KBM-7 (cell line): ENCODE data around the gene ZNF480.
"Not testable (repeated sequence)": the region's sequence is repeated elsewhere in the genome, so short reads cannot be mapped to it uniquely, and the experiment has no call there.

Experiments
- DNase-seq: peaks from one replicate; pipeline ENCODE4 v3.0.0-alpha.2; 2015
- in situ Hi-C: fragments of 300-500 bp; cut with MboI; formaldehyde crosslinking; loops from 2 replicates; pipeline ENCODE4 v1.14.3; 2020; ENCODE audit warnings: low sequenced_read_pairs, low pct_unique_long_range_greater_than_20kb, mixed read lengths

The ZNF480 gene

GRCh38 chr19:52296773-52297600 is at the start of gene ZNF480:
TSS of gene ZNF480 (plus strand) at chr19:52297169. CDS start at chr19:52300413, 3,244 bp downstream.
- DNase-seq = peak; percentile 72
- in situ Hi-C loops = no loop called here

- DNase-seq = peak; percentile 41
- in situ Hi-C loops = no loop called here
Measured at GRCh38 chr19:52248241-52248640, 48.7 kb upstream of the ZNF480 start.

DNA sequence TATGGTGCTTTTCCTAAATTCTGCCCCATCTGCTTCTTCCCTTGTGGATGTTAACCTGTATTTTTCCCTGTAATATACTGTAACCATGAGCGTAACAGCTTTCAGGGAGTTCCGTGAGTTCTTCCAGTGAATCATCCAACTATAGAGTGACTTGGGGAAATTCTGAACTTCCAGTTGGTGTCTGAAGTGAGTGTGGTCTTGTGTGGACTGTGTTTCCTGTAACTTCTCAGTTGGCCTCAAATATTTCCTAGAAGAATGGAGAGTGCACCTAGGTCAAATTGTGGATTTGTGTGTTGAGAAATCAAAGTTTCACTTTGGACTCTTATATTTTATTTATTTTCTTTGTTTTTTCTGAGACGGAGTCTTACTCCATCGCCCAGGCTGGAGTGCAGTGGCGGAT is 38.5 kb upstream of the ZNF480 start:
- no peak for DNase-seq
- in situ Hi-C loops = no loop called here

DNA sequence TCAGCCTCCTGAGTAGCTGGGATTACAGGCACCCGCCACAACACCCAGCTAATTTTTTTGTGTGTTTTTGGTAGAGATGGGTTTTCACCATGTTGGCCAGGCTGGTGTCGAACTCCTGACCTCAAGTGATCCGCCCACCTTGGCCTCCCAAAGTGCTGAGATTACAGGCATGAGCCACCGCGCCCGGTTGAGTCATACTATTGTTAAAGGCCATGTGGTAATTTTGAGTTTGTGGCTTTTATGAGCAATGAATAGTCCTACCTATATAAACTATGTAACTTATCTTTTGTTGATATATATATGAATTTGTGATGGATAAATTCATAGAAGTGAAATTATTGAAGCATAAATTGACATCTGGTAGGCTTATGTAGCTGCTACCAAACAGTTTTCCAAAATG is 31.4 kb upstream of the ZNF480 start:
- in situ Hi-C loops, DNase-seq: not testable (repeated sequence)

DNA sequence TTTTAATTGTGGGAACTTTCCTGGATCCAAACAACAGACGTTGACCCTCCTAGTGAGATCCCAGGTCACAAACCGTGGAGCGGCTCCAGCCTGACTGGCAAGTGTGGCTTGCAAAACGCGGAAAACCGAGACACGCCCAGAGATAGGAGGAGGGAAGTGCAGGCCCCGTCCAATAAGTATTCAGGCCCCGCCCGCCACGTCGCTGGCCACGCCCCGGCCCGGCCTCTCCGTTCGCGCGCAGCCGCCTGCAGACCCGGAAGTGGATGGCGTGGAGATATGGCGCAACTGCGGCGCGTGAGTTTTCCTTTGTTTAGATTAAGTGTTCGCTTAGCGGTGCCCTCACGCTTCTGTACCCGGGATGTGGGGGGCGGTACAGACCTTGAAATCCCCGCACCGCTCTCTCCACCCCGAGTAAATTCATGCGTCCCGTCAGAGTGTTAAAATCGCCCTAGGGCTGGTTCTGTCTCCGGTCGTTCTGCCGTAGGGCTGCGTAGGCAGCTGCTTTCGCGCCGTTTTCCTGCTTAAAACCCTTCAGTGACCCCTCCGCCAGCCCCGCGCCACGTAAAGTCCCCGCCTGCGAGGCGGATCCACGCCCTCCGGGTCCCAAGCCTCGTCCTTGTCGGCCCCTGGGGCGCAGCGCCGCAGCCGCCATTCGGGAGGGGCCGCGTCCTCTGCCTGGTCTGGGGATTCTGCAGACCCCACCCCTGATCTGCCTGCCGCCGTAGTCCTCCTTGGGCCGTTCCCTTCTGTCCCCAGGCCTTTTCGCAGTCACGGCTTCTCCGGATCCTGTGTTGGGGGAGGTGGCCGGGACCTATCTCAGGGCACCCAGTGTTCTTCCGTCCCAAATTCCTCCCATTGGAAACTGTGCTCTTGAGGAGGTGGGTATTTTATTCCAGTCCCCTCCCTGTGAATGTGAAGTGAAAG is 27.4 kb upstream of the ZNF480 start, which contains the start of gene ZNF766:
Gene ZNF766, plus strand, starts transcription at position 250 of the 924 bp plus-strand sequence. Its CDS starts 27 bp downstream, at position 277.
- DNase-seq = peak; percentile 97
- in situ Hi-C loops = no loop called here

DNA sequence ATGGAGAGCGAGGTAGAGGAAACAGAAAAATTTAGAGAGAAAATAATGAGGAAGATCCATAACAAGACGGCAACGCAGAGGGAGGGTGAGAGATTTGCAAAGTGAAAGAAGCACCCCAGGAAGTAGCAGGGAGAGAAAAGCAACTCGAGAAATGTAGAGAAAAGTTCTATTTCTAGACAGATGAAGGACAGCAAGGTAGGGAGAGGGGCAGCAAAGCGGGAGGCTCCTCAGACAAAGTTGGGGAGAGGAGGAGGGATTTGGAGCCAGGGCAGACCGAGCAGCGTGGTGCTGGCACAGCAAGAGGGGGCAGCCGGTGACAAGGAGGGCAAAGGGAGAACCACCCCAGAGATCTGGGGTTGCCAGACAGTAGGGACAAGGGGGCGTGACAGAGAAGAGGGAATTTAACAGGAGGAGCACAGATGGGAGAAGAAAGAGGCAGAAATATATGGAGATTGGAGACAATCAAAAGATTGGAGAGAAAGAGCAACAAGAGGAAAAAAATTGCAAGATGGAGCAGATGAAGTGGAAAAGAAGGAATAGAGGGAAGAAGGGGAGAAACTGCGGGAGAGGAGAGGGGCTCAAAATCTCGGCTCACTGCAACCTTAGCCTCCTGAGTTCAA is 26.6 kb upstream of the ZNF480 start:
- in situ Hi-C loops = no loop called here
- peak; percentile 37 for DNase-seq

DNA sequence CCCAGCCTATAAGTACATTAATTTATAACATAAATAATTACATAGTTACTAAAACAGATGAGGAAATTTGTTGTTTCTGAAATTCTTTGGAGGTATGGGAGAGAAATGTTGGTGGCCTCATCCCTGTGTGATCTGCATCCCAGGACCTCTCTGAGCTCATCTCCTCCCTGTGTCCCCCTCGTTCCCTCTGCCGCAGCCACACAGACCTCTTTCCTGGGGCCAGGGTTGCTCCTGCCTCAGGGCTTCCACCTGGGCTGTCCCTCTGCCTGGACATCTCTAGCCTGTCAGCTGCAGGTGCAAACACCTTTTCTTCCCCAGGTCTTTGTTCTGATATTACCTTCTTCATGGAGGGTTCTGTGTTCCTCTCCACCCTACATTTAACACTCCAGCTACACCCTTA is 23.7 kb upstream of the ZNF480 start:
- no peak for DNase-seq
- in situ Hi-C loops = no loop called here

- in situ Hi-C loops = no loop called here
- DNase-seq = no peak
Measured at GRCh38 chr19:52274191-52274590, 22.8 kb upstream of the ZNF480 start.

GRCh38 chr19:52275988-52276387 is 21.0 kb upstream of the ZNF480 start:
- DNase-seq = no peak
- in situ Hi-C loops = no loop called here

GRCh38 chr19:52277471-52277870 is 19.5 kb upstream of the ZNF480 start:
- in situ Hi-C loops = no loop called here
- no peak for DNase-seq

DNA sequence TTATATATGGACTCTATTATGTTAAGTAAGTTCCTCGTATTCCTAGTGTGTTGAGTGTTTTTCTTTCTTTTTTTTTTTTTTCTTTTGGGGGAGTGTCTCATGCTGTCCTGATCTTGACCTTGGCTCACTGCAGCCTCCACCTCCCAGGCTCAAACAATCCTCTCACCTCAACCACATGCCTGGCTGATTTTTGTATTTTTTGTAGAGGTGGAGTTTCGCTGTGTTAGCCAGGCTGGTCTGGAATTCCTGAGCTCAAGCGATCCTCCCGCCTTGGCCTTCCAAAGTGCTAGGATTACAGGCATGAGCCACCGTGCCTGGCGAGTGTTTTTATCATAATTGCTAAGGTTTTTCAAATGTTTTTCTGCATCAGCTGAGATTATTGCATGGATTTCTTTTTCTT is 10.7 kb upstream of the ZNF480 start:
- in situ Hi-C loops = no loop called here
- DNase-seq = no peak

GRCh38 chr19:52291781-52292180 is 5.2 kb upstream of the ZNF480 start:
- no peak for DNase-seq
- in situ Hi-C loops = no loop called here

- in situ Hi-C loops, DNase-seq: not testable (repeated sequence)
Measured at GRCh38 chr19:52292946-52293345, 4.0 kb upstream of the ZNF480 start.

- in situ Hi-C loops = no loop called here
- no peak for DNase-seq
Measured at GRCh38 chr19:52296400-52296772, 583 bp upstream of the ZNF480 start.

DNA sequence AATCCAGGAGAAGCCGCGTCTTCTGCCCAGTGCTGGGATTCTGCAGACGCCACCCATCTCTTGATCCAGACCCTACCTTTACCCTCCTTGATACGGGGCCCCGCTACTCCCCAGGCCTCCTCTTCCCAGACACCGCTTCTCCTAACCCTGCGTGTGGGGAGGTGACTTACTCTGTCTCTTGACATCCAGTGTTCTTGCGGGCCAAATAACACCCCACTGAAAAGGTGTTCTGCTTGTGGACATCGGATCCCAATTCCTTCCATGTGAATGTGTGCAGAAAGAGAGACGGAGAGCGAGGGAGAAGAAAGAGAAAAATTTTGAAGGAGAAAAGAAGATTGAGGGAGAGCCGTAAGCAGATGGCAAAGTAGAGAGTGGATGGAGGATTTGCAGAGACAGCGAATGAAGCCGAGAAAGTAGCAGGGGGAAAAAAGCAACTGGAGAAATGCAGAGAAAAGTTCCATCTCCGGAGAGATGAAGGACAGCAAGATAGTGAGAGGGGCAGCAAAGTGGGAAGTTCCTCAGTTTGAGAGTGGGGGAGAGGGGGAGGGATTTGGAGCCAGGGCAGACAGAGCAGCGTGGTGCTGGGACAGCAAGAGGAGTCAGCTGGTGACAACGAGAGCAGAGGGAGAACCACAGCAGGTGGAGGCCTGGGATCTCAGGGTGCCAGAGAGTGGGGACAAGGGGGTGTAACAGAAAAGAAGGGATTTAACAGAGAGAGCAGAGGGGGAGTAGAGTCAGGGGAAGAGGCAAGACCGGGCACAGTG is 814 bp downstream of the ZNF480 start:
- peak; percentile 34 for DNase-seq
- in situ Hi-C loops = no loop called here

- in situ Hi-C loops = no loop called here
- DNase-seq = no peak
Measured at GRCh38 chr19:52307275-52307674, 10.3 kb downstream of the ZNF480 start.

DNA sequence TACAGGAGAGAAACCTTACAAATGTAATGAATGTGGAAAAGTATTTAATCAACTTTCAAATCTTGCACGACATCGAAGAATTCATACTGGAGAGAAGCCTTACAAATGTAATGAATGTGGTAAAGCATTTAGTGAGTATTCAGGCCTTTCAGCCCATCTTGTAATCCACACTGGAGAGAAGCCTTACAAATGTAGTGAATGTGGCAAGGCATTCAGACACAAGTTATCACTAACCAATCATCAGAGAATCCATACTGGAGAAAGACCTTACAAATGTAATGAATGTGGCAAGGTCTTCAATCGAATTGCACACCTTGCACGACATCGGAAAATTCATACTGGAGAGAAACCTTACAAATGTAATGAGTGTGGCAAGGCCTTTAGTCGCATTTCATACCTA is 25.5 kb downstream of the ZNF480 start:
- no peak for DNase-seq
- in situ Hi-C loops = no loop called here

DNA sequence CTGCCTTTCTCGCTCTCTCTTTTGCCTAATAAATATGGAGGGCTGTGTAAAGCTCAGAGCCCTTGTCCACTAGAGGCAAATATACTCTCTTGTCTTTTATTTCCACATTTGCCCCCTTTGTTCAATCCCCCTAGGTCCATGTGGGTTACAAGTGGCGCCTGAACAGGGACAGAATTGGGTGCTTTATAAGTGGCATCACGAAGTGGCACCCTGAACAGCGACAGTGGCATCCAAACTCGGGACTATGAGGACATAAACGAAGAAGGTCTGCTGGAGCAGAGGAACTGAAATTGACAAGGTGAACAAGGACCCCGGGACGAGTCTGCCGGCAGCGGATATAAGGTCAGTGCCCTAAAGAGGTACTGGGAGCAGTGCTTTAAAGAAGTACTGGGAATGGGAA is 34.8 kb downstream of the ZNF480 start:
- DNase-seq = no peak
- in situ Hi-C loops = no loop called here

DNA sequence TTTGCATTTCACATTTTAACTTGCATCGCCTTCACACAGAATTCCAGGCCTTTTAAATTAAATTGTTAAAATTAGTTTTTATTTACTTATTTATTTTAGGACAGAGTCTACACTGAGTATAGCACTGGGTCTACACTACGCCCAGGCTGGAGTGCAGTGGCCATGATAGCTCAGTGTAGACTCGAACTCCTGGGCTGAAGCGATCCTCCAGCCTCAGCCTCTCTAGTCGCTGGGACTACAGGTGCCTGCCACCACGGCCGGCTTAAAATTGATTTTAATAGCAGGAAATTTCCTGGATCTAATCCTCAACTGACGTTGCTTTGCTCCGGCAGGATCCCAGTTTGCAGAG is 38.8 kb downstream of the ZNF480 start:
- no peak for DNase-seq
- in situ Hi-C loops = no loop called here
